ENCODE measurements around the gene CLIP2. TPM values are rescaled to one million over a fixed set of nuclear protein-coding genes. Genes with fewer than 3 reads are reported as not detected.
"Not testable (repeated sequence)": the region's sequence is repeated elsewhere in the genome, so short reads cannot be mapped to it uniquely, and the experiment has no call there.

The CLIP2 gene
- total RNA-seq = 10 to 100 TPM; 50.7 to 52.9 TPM

GRCh38 chr7:74289018-74289658, at the start of gene CLIP2:
Gene CLIP2, plus strand, starts transcription at chr7:74289407. Its CDS starts 28,140 bp downstream, at chr7:74317547.
- DNase-seq (ENCODE audit: low spot score) (no peak), ATAC-seq (ENCODE audit: insufficient number of reproducible peaks, low FRiP score, low read depth) (peak; percentile 47)
- Histone ChIP-seq H3K27me3 (replicated peaks; ENCODE audit: insufficient read depth) (no peaks in the 10 kb centered on the region), H3K36me3 (no peaks in the 10 kb centered on the region), H3K9me3 (no peaks in the 10 kb centered on the region), H3K27ac (peak within 1 kb of the TSS; percentile 74 to 75), H3K4me3 (peak within 1 kb of the TSS; percentile 94), H3K4me1 (ENCODE audit: control insufficient read depth in 1 of 2, low read depth in 2 of 2) (peaks cover 5 to 46% of the 10 kb centered on the region in 2 donors)
- TF ChIP-seq CTCF (IDR thresholded peaks at IDR 0.05) = no peak

- H3K4me1 ChIP-seq (ENCODE audit: control insufficient read depth in 1 of 2, low read depth in 2 of 2) = no peaks in the 10 kb centered on the region
- no peaks in the 10 kb centered on the region for H3K9me3 ChIP-seq
- TF ChIP-seq CTCF (IDR thresholded peaks at IDR 0.05) = no peak
- H3K36me3 ChIP-seq = peaks cover 42% of the 10 kb centered on the region
- no peak for ATAC-seq (ENCODE audit: insufficient number of reproducible peaks, low FRiP score, low read depth)
- no peak for DNase-seq (ENCODE audit: low spot score)
- H3K27ac ChIP-seq = no peak overlapping the region
- no peak overlapping the region for H3K4me3 ChIP-seq
- no peaks in the 10 kb centered on the region for H3K27me3 ChIP-seq (replicated peaks; ENCODE audit: insufficient read depth)
Observed at GRCh38 chr7:74240482-74240881, 48.7 kb upstream of the CLIP2 start.

- Histone ChIP-seq H3K27me3 (replicated peaks; ENCODE audit: insufficient read depth) (no peaks in the 10 kb centered on the region), H3K9me3 (no peaks in the 10 kb centered on the region), H3K4me3 (no peak overlapping the region), H3K27ac (no peak overlapping the region), H3K4me1 (ENCODE audit: control insufficient read depth in 1 of 2, low read depth in 2 of 2) (no peaks in the 10 kb centered on the region), H3K36me3 (peaks cover 42% of the 10 kb centered on the region)
- ATAC-seq (ENCODE audit: insufficient number of reproducible peaks, low FRiP score, low read depth) (no peak), DNase-seq (ENCODE audit: low spot score) (no peak)
- TF ChIP-seq CTCF (IDR thresholded peaks at IDR 0.05) = no peak
Observed at GRCh38 chr7:74242122-74242443, 47.1 kb upstream of the CLIP2 start.

- Histone ChIP-seq H3K4me3 (no peak overlapping the region), H3K9me3 (no peaks in the 10 kb centered on the region), H3K36me3 (peaks cover 34% of the 10 kb centered on the region), H3K4me1 (ENCODE audit: control insufficient read depth in 1 of 2, low read depth in 2 of 2) (no peaks in the 10 kb centered on the region), H3K27me3 (replicated peaks; ENCODE audit: insufficient read depth) (no peaks in the 10 kb centered on the region), H3K27ac (no peak overlapping the region)
- TF ChIP-seq CTCF (IDR thresholded peaks at IDR 0.05) = no peak
- ATAC-seq (ENCODE audit: insufficient number of reproducible peaks, low FRiP score, low read depth) (no peak), DNase-seq (ENCODE audit: low spot score) (no peak)
Observed at GRCh38 chr7:74246497-74246896, 42.7 kb upstream of the CLIP2 start.

DNA sequence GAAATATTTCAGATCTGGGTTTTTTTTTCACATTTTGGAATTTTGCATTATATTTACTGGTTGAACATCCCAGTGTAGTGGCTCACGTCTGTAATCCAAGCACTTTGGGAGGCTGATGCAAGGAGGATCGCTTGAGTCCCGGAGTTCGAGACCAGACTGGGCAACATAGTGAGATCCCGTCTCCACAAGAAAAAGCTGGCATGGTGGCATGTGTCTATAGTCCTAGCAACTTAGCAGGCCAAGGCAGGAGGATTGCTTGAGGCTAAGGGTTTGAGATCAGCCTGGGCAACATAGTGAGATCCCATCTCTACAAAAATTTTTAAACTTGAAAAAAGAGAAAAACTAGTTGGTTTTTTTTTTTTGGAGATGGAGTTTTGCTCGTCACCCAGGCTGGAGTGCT, 41.1 kb upstream of the CLIP2 start:
- DNase-seq (ENCODE audit: low spot score) (no peak), ATAC-seq (ENCODE audit: insufficient number of reproducible peaks, low FRiP score, low read depth) (no peak)
- no peaks in the 10 kb centered on the region for H3K27me3 ChIP-seq (replicated peaks; ENCODE audit: insufficient read depth)
- peaks cover under 1 to 4% of the 10 kb centered on the region in 2 donors for H3K4me1 ChIP-seq (ENCODE audit: control insufficient read depth in 1 of 2, low read depth in 2 of 2)
- no peaks in the 10 kb centered on the region for H3K9me3 ChIP-seq
- no peak for TF ChIP-seq CTCF (IDR thresholded peaks at IDR 0.05)
- H3K36me3 ChIP-seq = peaks cover 24% of the 10 kb centered on the region
- H3K27ac ChIP-seq = no peak overlapping the region
- no peak overlapping the region for H3K4me3 ChIP-seq

GRCh38 chr7:74249058-74249457, 40.1 kb upstream of the CLIP2 start:
- H3K4me1 ChIP-seq (ENCODE audit: control insufficient read depth in 1 of 2, low read depth in 2 of 2); ATAC-seq (ENCODE audit: insufficient number of reproducible peaks, low FRiP score, low read depth); H3K27ac ChIP-seq; H3K9me3 ChIP-seq; H3K4me3 ChIP-seq; H3K27me3 ChIP-seq (replicated peaks; ENCODE audit: insufficient read depth); DNase-seq (ENCODE audit: low spot score): not testable (repeated sequence)
- peaks cover 23% of the 10 kb centered on the region for H3K36me3 ChIP-seq

Data from thoracic aorta (tissue), 2 donors.